ENCODE data around the gene EEF2K.

GRCh38 chr16:22284637-22285036 lies 78.6 kb downstream of the EEF2K start:
- TF ChIP-seq GATA3 (IDR thresholded peaks at IDR 0.05; ENCODE audit: low read depth, low read length) (no peak), GATA2 (IDR thresholded peaks at IDR 0.05; ENCODE audit: low read depth, low read length) (no peak)
